ENCODE measurements around the gene SLC17A9.

GRCh38 chr20:62935204-62935967 lies 17.1 kb upstream of the SLC17A9 start:
- TF ChIP-seq POLR2A (IDR thresholded peaks at IDR 0.05): no peak
- TF ChIP-seq POLR2AphosphoS5 (IDR thresholded peaks at IDR 0.05): no peak
- no peak for TF ChIP-seq CTCF (IDR thresholded peaks at IDR 0.05)
